GM12872 (cell line): ENCODE results near the gene PDK1.

Source experiments
- CTCF ChIP-seq: IDR thresholded peaks from 3 replicates; pipeline ENCODE4 v1.5.1; 2011; ENCODE audit warnings: low read depth, mild to moderate bottlenecking, low read length, moderate library complexity; ENCODE audit not compliant: insufficient read depth

The PDK1 gene

GRCh38 chr2:172596776-172597175 lies 40.9 kb downstream of the PDK1 start:
- no peak for TF ChIP-seq CTCF

DNA sequence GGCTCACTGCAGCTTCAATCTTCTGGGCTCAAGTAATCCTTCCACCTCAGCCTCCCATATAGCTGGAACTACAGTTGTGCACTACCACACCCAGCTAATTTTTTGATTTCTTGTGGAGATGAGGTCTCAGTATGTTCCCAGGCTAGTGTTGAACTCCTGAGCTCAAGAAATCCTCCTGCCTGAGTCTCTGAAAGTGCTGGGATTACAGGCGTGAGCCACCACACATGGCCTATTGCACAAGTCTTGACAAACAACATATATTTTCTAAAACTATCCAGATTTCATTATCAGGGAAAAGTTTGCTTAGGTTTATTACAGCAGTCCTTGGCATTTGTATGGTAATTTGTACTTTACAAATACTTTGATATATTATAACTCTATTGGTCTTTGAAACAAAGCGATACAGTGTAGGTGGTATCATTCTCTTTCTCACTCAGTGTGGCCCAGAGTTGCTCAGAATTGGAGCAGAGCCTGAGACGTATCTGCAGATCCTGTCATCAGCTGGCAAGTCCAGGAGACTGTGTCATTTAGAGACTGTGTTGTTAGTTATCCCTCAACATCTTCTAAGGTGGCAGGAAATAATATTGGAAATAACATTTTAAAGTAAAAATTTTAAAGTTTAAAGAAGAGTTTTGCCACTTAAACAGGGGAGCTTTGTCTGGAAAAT lies 41.4 kb downstream of the PDK1 start:
- no peak for TF ChIP-seq CTCF

DNA sequence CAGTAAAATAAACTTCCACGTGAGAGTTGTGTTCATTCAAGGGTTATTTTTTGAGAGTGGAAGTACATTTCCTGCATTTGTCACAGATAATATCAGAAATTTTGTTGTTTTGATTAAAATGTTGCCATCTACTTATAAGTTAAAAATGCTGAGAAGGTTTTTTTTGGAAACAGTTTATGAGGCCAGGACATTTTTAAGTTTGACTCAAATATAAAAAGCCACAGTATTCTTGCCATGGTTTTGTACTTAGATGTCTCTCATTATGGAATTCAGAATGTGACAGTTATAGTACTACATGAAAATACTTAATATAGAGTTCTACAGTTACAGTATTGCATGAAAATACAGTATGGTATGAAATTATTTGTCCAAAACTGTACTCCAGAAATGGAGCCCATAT lies 44.1 kb downstream of the PDK1 start:
- TF ChIP-seq CTCF = no peak

DNA sequence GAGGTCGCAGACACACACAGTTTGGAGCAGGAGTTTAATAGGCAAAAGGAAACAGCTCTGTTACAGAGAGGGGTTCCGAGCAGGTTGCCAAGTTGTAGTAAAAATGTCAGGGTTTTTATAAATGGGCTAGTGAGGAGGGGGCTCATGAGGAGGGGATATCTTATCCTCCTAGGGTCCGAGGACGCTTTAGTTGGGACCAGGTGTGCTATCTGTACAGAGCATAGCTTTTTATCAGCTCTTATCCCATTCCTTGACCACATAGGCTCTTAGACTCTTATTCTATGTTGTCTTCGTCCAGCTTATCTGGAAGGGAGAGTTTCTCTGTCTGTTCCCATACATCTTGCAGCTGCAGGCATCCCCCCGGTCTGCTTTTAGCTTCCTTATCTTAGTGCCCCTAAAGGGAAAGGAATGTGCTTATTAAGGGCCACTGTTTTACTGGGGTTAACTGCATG lies 44.7 kb downstream of the PDK1 start:
- no peak for TF ChIP-seq CTCF

DNA sequence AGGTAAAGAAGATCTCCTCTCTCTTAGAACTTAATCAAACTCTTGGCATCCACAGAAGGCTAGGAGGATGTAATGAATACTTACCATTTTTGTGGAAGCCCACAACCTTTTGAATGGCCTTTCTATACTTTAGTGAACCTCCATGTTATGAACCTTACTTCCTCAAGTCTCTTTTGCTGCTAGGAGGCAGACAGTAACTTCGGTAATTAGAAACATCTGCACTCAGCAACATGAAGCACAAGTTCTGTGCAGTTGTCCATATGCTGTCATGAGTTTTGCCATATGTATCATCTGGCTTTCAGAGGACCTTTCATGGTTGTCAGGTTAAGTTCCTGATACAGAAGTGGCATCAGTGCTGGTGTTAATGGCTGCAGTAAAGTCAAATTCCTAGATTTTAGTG lies 50.4 kb downstream of the PDK1 start:
- no peak for TF ChIP-seq CTCF

GRCh38 chr2:172607379-172607928 lies 51.6 kb downstream of the PDK1 start:
- TF ChIP-seq CTCF = no peak

GRCh38 chr2:172609488-172609887 lies 53.6 kb downstream of the PDK1 start:
- no peak for TF ChIP-seq CTCF
